Kidney (tissue), 14 donors: Measurements from ENCODE around the gene E2F1. TPM values are rescaled to one million over a fixed set of nuclear protein-coding genes. Genes with fewer than 3 reads are reported as not detected.

Source experiments
- DNase-seq, 5 donors: peaks; one replicate each; pipeline ENCODE4 v3.0.0-alpha.2; 2013 to 2020
- FAIRE-seq: peaks from 2 replicates; lab custom pipeline; 2012; peaks lifted over from hg19 to GRCh38; lab: Jason Lieb, UNC
- H3K27ac ChIP-seq, 2 donors: one replicate each; pipeline ENCODE4 v1.7.0; 2013; ENCODE audit warnings: low read depth in 2 of 2, low read length in 2 of 2, inconsistent platforms in 1 of 2
- H3K27me3 ChIP-seq: one replicate; pipeline ENCODE4 v1.7.1; 2013; ENCODE audit warnings: low read length, inconsistent platforms; ENCODE audit not compliant: control insufficient read depth, insufficient read depth
- H3K36me3 ChIP-seq, 3 donors: one replicate each; pipeline versions ENCODE4 v1.7.0 to v1.7.1; 2013; ENCODE audit warnings: low read length in 3 of 3, control low read depth in 1 of 3, inconsistent platforms in 1 of 3; ENCODE audit not compliant: insufficient read depth in 3 of 3, control insufficient read depth in 2 of 3
- H3K4me1 ChIP-seq, 3 donors: one replicate each; pipeline versions ENCODE4 v1.7.0 to v1.7.1; 2013; ENCODE audit warnings: low read length in 3 of 3, inconsistent platforms in 1 of 3, low read depth in 1 of 3; ENCODE audit not compliant: control insufficient read depth in 2 of 3, insufficient read depth in 2 of 3
- H3K4me3 ChIP-seq, 3 donors: one replicate each; pipeline versions ENCODE4 v1.7.0 to v1.8.1; 2013; ENCODE audit warnings: low read length in 3 of 3, control low read depth in 1 of 3, inconsistent platforms in 1 of 3
- H3K9ac ChIP-seq, 3 donors: one replicate each; pipeline versions ENCODE4 v1.7.0 to v1.7.1; 2013; ENCODE audit warnings: low read length in 3 of 3, control low read depth in 1 of 3, inconsistent platforms in 1 of 3
- H3K9me3 ChIP-seq, 3 donors: one replicate each; pipeline versions ENCODE4 v1.7.0 to v1.7.1; 2013; ENCODE audit warnings: low read length in 3 of 3, control low read depth in 1 of 3, inconsistent platforms in 1 of 3; ENCODE audit not compliant: control insufficient read depth in 2 of 3, insufficient read depth in 1 of 3
- CTCF ChIP-seq: IDR thresholded peaks from 3 replicates; pipeline ENCODE4 v1.5.1; 2012; ENCODE audit warnings: mild to moderate bottlenecking, moderate library complexity, borderline replicate concordance; ENCODE audit not compliant: insufficient read depth; ENCODE audit errors: extremely low read depth
- intact Hi-C: fragments of 100-400 bp; cut with DNase I; formaldehyde crosslinking; loops from one replicate; pipeline ENCODE4 v1.11.1; 2022
- polyA plus RNA-seq: library from polyadenylated mRNA; stranded (reverse); fragments of 350-450 nt; fragmentation: Illumina TruSeq; extraction: RNeasy Lipid Tissue Mini Kit (QIAGEN cat#74804); gene quantifications from one replicate; pipeline ENCODE4 v1.2.3, GENCODE V29; 2014; ENCODE audit warnings: low read depth, low replicate concordance; ENCODE audit not compliant: insufficient read depth
- total RNA-seq: library from RNA; stranded (reverse); fragmentation: NEBNext Ultra II Directional; extraction: Animal tissue kit (Norgen Biotek cat#: 25700); gene quantifications from one replicate; pipeline ENCODE4 v1.2.1, GENCODE V29; 2021
- donor health status: control.
- donor health status: control.
- donor health status: control.
- donor health status: control.
- donor health status: control.
- donor health status: DM: yes; HTN: yes; CAD: no.
- donor health status: Normal renal cell carcinoma (clear cell type).

E2F1 gene
- total and polyA plus RNA-seq, 2 donors from 2014 or later: 0.90 to 1.5 TPM

DNA sequence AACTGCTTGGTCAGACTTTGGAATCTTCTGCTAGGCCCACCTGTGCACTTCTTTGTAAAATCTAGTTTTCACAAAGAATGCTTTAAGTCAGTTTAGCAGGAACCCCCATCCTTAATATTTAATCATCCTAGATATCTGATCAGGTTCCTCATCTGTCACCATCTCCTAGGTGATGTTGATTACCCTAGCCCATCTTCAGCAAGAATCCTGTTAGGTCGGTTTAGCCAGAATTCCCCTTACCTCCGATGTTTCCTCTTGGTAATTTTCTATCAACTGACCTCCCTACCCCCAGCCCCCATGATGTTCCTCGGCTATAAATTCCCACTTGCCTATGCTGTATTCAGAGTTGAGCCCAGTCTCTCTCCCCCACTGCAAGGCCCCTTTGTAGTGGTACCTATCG lies 42.9 kb upstream of the E2F1 start:
- intact Hi-C loops: no loop called here
- H3K4me3 ChIP-seq: no peak overlapping the region
- DNase-seq: no peak
- no peak for TF ChIP-seq CTCF
- FAIRE-seq: no peak
- H3K27me3 ChIP-seq: no peaks in the 10 kb centered on the region
- no peaks in the 10 kb centered on the region for H3K9me3 ChIP-seq
- no peak overlapping the region for H3K9ac ChIP-seq
- no peaks in the 10 kb centered on the region for H3K36me3 ChIP-seq
- peaks cover 3 to 10% (median 5%) of the 10 kb centered on the region in 3 donors for H3K4me1 ChIP-seq
- no peak overlapping the region for H3K27ac ChIP-seq

- intact Hi-C loops: no loop called here
- H3K27me3 ChIP-seq: no peaks in the 10 kb centered on the region
- no peak overlapping the region for H3K9ac ChIP-seq
- H3K36me3 ChIP-seq: no peaks in the 10 kb centered on the region
- FAIRE-seq: no peak
- H3K27ac ChIP-seq: no peak overlapping the region
- H3K4me1 ChIP-seq: peaks cover 0 to 9% (median 0%) of the 10 kb centered on the region in 3 donors
- no peak overlapping the region for H3K4me3 ChIP-seq
- H3K9me3 ChIP-seq: no peaks in the 10 kb centered on the region
- TF ChIP-seq CTCF: no peak
- DNase-seq: no peak
Observed at GRCh38 chr20:33728463-33728862, 42.3 kb upstream of the E2F1 start.

DNA sequence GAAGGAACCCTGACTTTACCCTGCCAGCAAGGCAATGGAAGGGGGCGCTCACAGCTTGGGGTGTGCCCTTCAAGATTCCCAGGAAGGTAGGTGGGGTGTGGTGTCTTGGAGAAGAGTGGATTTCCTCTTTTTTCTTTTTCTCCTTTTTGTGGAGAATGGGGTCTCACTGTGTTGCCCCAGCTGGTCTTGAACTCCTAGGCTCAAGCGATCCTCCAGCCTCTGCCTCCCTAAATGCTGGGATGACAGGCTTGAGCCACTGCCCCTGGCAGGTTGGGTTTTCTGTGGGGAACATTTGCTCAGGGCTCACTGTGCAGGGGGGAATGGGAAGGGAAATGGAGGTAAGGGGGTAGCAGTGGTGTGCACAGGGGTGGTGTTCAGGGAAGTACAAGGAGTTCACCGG lies 41.6 kb upstream of the E2F1 start:
- FAIRE-seq: no peak
- TF ChIP-seq CTCF: no peak
- H3K4me1 ChIP-seq: peaks cover 0 to 8% (median 0%) of the 10 kb centered on the region in 3 donors
- intact Hi-C loops: no loop called here
- no peaks in the 10 kb centered on the region for H3K9me3 ChIP-seq
- DNase-seq: no peak
- no peaks in the 10 kb centered on the region for H3K36me3 ChIP-seq
- no peak overlapping the region for H3K4me3 ChIP-seq
- no peaks in the 10 kb centered on the region for H3K27me3 ChIP-seq
- H3K27ac ChIP-seq: no peak overlapping the region
- no peak overlapping the region for H3K9ac ChIP-seq

DNA sequence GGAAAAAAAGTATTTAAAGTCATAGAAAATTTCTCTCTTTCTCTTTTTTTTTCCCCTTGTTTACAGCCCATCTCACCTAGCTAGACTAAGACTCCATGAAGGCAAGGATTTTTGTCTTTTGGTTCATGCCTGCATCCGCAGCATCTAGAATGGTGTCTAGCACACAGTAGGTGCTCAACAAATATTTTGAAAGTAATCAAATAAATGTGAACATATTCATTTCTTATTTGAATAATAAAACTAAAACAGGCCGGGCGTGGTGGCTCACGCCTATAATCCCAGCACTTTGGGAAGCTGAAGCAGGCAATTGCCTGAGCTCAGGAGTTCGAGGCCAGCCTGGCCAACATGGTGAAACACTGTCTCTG lies 40.9 kb upstream of the E2F1 start:
- Histone ChIP-seq H3K36me3 (no peaks in the 10 kb centered on the region), H3K4me3 (no peak overlapping the region), H3K9ac (no peak overlapping the region), H3K27me3 (no peaks in the 10 kb centered on the region), H3K4me1 (peaks cover 0 to 4% (median 0%) of the 10 kb centered on the region in 3 donors), H3K27ac (no peak overlapping the region), H3K9me3 (no peaks in the 10 kb centered on the region)
- FAIRE-seq (no peak), DNase-seq (no peak)
- TF ChIP-seq CTCF: no peak
- intact Hi-C loops: no loop called here
